ENCODE results near the gene PANX1.

Gene PANX1

GRCh38 chr11:94144216-94144615 is 15.6 kb downstream of the PANX1 start:
- DNase-seq (ENCODE audit: low read depth), result no peak
- no peak overlapping the region for H3K4me3 ChIP-seq (ENCODE audit: low read length)

GRCh38 chr11:94144664-94145063 is 16.0 kb downstream of the PANX1 start:
- DNase-seq (ENCODE audit: low read depth), result no peak
- no peak for TF ChIP-seq CTCF (conservative IDR thresholded peaks at IDR 0.05; ENCODE audit: low read depth, low read length)
- no peak overlapping the region for H3K4me3 ChIP-seq (ENCODE audit: low read length)

More at GRCh38 chr11:94144216-94144615, 15.6 kb downstream of the PANX1 start:
- TF ChIP-seq CTCF (conservative IDR thresholded peaks at IDR 0.05; ENCODE audit: low read depth, low read length), result no peak

- H3K4me3 ChIP-seq (ENCODE audit: low read length), result no peak overlapping the region
- no peak for DNase-seq (ENCODE audit: low read depth)
- TF ChIP-seq CTCF (conservative IDR thresholded peaks at IDR 0.05; ENCODE audit: low read depth, low read length), result no peak
Measured at GRCh38 chr11:94145431-94145830, 16.8 kb downstream of the PANX1 start.

GRCh38 chr11:94145916-94146315 is 17.3 kb downstream of the PANX1 start:
- no peak overlapping the region for H3K4me3 ChIP-seq (ENCODE audit: low read length)
- no peak for DNase-seq (ENCODE audit: low read depth)
- no peak for TF ChIP-seq CTCF (conservative IDR thresholded peaks at IDR 0.05; ENCODE audit: low read depth, low read length)

- no peak for TF ChIP-seq CTCF (conservative IDR thresholded peaks at IDR 0.05; ENCODE audit: low read depth, low read length)
- no peak overlapping the region for H3K4me3 ChIP-seq (ENCODE audit: low read length)
- no peak for DNase-seq (ENCODE audit: low read depth)
Measured at GRCh38 chr11:94147433-94147845, 18.8 kb downstream of the PANX1 start.

GRCh38 chr11:94148189-94148588 is 19.5 kb downstream of the PANX1 start:
- H3K4me3 ChIP-seq (ENCODE audit: low read length), result no peak overlapping the region
- no peak for TF ChIP-seq CTCF (conservative IDR thresholded peaks at IDR 0.05; ENCODE audit: low read depth, low read length)
- no peak for DNase-seq (ENCODE audit: low read depth)

GRCh38 chr11:94149431-94150017 is 20.9 kb downstream of the PANX1 start:
- H3K4me3 ChIP-seq (ENCODE audit: low read length), result no peak overlapping the region
- DNase-seq (ENCODE audit: low read depth), result no peak
- TF ChIP-seq CTCF (conservative IDR thresholded peaks at IDR 0.05; ENCODE audit: low read depth, low read length), result no peak

Measured in retinal pigment epithelial cell (primary cell).